ENCODE results near the gene F8.

GRCh38 chrX:155005190-155005589 lies 17.3 kb downstream of the F8 start:
- no peak for TF ChIP-seq YY1 (IDR thresholded peaks at IDR 0.05; ENCODE audit: insufficient read depth, insufficient read length)
- TF ChIP-seq ZNF274 (IDR thresholded peaks at IDR 0.05; ENCODE audit: low read depth, low read length): no peak
- TF ChIP-seq SUZ12 (IDR thresholded peaks at IDR 0.05; ENCODE audit: extremely low read depth, insufficient read depth, insufficient read length): no peak

Data from NT2/D1 (cell line).